B cell (primary cell): ENCODE data around the gene BTF3L4. TPM values are rescaled to one million over a fixed set of nuclear protein-coding genes. Genes with fewer than 3 reads are reported as not detected.

Source experiments
- ATAC-seq: fragments of 200-7000 bp; cut with Tn5 transposase; one replicate; pipeline ENCODE4 v1.10.0; 2021; ENCODE audit warnings: low read depth, mild to moderate bottlenecking, moderate number of reproducible peaks, moderate library complexity
- CTCF ChIA-PET: fragments of 350-600 bp; sonication (Branson Sonifier 250); formaldehyde crosslinking; loops from one replicate; lab custom pipeline; 2021; ENCODE audit warnings: antibody characterized with exemption, inconsistent platforms; lab: Charles Lee
- POLR2A ChIA-PET: fragments of 350-600 bp; sonication (Branson Sonifier 250); formaldehyde crosslinking; loops from one replicate; lab custom pipeline; 2021; ENCODE audit warnings: antibody characterized with exemption; lab: Charles Lee
- DNase-seq: peaks from one replicate; pipeline ENCODE4 v3.0.0; 2013
- H2AFZ ChIP-seq: 2 replicates; pipeline ENCODE4 v1.6.1; 2012; ENCODE audit warnings: mild to moderate bottlenecking, low read depth, low read length; ENCODE audit not compliant: insufficient read depth, poor library complexity, severe bottlenecking
- H3K27ac ChIP-seq, 2 donors: 1 replicate in 1 of 2; 2 replicates in 1 of 2; pipeline ENCODE4 v1.5.1; 2012 to 2013; ENCODE audit warnings: low read length in 2 of 2, mild to moderate bottlenecking in 2 of 2, moderate library complexity in 1 of 2
- H3K27me3 ChIP-seq, 4 experiments: fragments of 200-600 bp in 1 of 4; sonication (generic) in 1 of 4; replicated peaks in 1 of 4; 1 replicate in 2 of 4; 2 replicates in 2 of 4; pipeline versions ENCODE4 v1.6.1 to v1.7.0; 2013 to 2016; ENCODE audit warnings: low read length in 3 of 4, mild to moderate bottlenecking in 2 of 4, mixed read lengths in 1 of 4, moderate library complexity in 1 of 4; ENCODE audit not compliant: insufficient read depth in 4 of 4, control insufficient read depth in 3 of 4; ENCODE audit errors: control extremely low read depth in 1 of 4
- H3K36me3 ChIP-seq, 2 experiments: replicated peaks in 1 of 2; 1 replicate in 1 of 2; 2 replicates in 1 of 2; pipeline versions ENCODE4 v1.6.1 to v1.7.1; 2013; ENCODE audit warnings: low read length in 1 of 2; ENCODE audit not compliant: insufficient read depth in 2 of 2, control insufficient read depth in 1 of 2; ENCODE audit errors: control extremely low read depth in 1 of 2, extremely low read depth in 1 of 2
- H3K4me1 ChIP-seq, 2 donors: fragments of 200-600 bp in 1 of 2; sonication (generic) in 1 of 2; 1 replicate in 1 of 2; 2 replicates in 1 of 2; pipeline versions ENCODE4 v1.5.1 to v1.6.1; 2013 to 2017; ENCODE audit warnings: low read length in 2 of 2; ENCODE audit not compliant: control insufficient read depth in 2 of 2, insufficient read depth in 2 of 2
- H3K4me2 ChIP-seq: replicated peaks from 2 replicates; pipeline ENCODE3; 2012; ENCODE audit warnings: mild to moderate bottlenecking, low read depth, low read length; ENCODE audit not compliant: poor library complexity, severe bottlenecking
- H3K4me3 ChIP-seq, 5 experiments: fragments of 200-600 bp in 1 of 5; sonication (generic) in 1 of 5; 1 replicate in 3 of 5; 2 replicates in 2 of 5; pipeline versions ENCODE4 v1.5.1 to v1.7.0; 2011 to 2016; ENCODE audit warnings: low read length in 4 of 5, mild to moderate bottlenecking in 4 of 5, low read depth in 2 of 5, control low read depth in 1 of 5, moderate library complexity in 1 of 5; ENCODE audit not compliant: insufficient read depth in 1 of 5; ENCODE audit errors: control extremely low read depth in 1 of 5, extremely low read depth in 1 of 5
- H3K79me2 ChIP-seq: fragments of 200-600 bp; sonication (generic); one replicate; pipeline ENCODE4 v1.6.0; 2016; ENCODE audit warnings: low read length; ENCODE audit not compliant: control insufficient read depth, insufficient read depth
- H3K9ac ChIP-seq: fragments of 200-600 bp; sonication (generic); 2 replicates; pipeline ENCODE4 v1.6.1; 2017; ENCODE audit warnings: mild to moderate bottlenecking, low read length, moderate library complexity
- H3K9me3 ChIP-seq, 3 donors: one replicate each; pipeline versions ENCODE4 v1.6.1 to v1.7.1; 2013; ENCODE audit warnings: low read length in 2 of 3; ENCODE audit not compliant: control insufficient read depth in 2 of 3, insufficient read depth in 1 of 3; ENCODE audit errors: control extremely low read depth in 1 of 3
- H4K20me1 ChIP-seq: 2 replicates; pipeline ENCODE4 v1.6.0; 2012; ENCODE audit warnings: mild to moderate bottlenecking, low read length; ENCODE audit not compliant: insufficient read depth, control insufficient read depth, poor library complexity, severe bottlenecking
- H3K27ac Mint-ChIP-seq: one replicate; pipeline ENCODE4 v1.8.0; 2021; ENCODE audit warnings: mixed read lengths
- H3K27me3 Mint-ChIP-seq: one replicate; pipeline ENCODE4 v1.8.0; 2021; ENCODE audit warnings: mixed read lengths
- H3K4me1 Mint-ChIP-seq: one replicate; pipeline ENCODE4 v1.8.0; 2021; ENCODE audit warnings: mixed read lengths
- H3K4me3 Mint-ChIP-seq: one replicate; pipeline ENCODE4 v1.8.0; 2021; ENCODE audit warnings: mixed read lengths
- H3K9me3 Mint-ChIP-seq: one replicate; pipeline ENCODE4 v1.8.0; 2022; ENCODE audit warnings: mixed read lengths; ENCODE audit not compliant: insufficient read depth
- CTCF ChIP-seq: fragments of 200-600 bp; IDR thresholded peaks from one replicate; pipeline ENCODE4 v1.8.0; 2022; ENCODE audit warnings: antibody characterized with exemption, mild to moderate bottlenecking
- EZH2 ChIP-seq: IDR thresholded peaks from 2 replicates; pipeline ENCODE4 v1.6.1; 2012; ENCODE audit warnings: borderline replicate concordance, low read depth, mild to moderate bottlenecking, moderate library complexity, low read length; ENCODE audit not compliant: insufficient read depth, poor library complexity, severe bottlenecking
- WGBS: methylation state at CpG from one replicate; pipeline ENCODE4 v1.1.5; 2013; ENCODE audit warnings: missing lambda C conversion rate; ENCODE audit not compliant: insufficient coverage; 5-methylcytosine and 5-hydroxymethylcytosine counted together
- intact Hi-C: fragments of 100-400 bp; cut with micrococcal nuclease; formaldehyde crosslinking; loops from one replicate; pipeline ENCODE4 v1.10.0; 2022
- polyA plus RNA-seq: library from polyadenylated mRNA; depleted of rRNA; stranded (reverse); fragments of >200 nt; gene quantifications from 2 replicates; pipeline ENCODE4 v1.2.3, GENCODE V29; 2012
- total RNA-seq, 2 donors: library from RNA; stranded (reverse); fragments of 120-200 nt in 1 of 2; gene quantifications; 1 replicate in 1 of 2; 2 replicates in 1 of 2; pipeline versions ENCODE4 v1.2.3 to v1.2.4, GENCODE V29; 2013 to 2022

Gene BTF3L4
- total and polyA plus RNA-seq, 2 donors (not counting 1 experiment from before 2014, with no cell fraction given): 16.0 to 32.7 TPM

GRCh38 chr1:52139817-52140540 is 83.9 kb downstream of the BTF3L4 start:
- DNase-seq (no peak), ATAC-seq (peak; percentile 15)
- Mint-ChIP-seq H3K27ac (peak overlapping the region; percentile 1), H3K4me1 (peaks cover 27% of the 10 kb centered on the region), H3K4me3 (peak overlapping the region; percentile 7), H3K27me3 (peaks cover 36% of the 10 kb centered on the region), H3K9me3 (no peaks in the 10 kb centered on the region)
- H3K4me2 ChIP-seq: no peak overlapping the region
- H3K4me1 ChIP-seq: peaks cover 14 to 18% of the 10 kb centered on the region in 2 donors
- no peak overlapping the region for H3K27ac ChIP-seq
- peaks cover 0 to 33% (median 24%) of the 10 kb centered on the region in 4 experiments for H3K27me3 ChIP-seq
- H3K4me3 ChIP-seq: no peak overlapping the region
- TF ChIP-seq EZH2 (no peak), CTCF (no peak)
- H2AFZ ChIP-seq: no peak overlapping the region
- no peaks in the 10 kb centered on the region for H4K20me1 ChIP-seq
- 52% methylated on average over 3 of the region's 5 CpGs for WGBS
- no peaks in the 10 kb centered on the region for H3K9me3 ChIP-seq
- ChIA-PET POLR2A (no interaction called here), CTCF (interaction anchor here (0.6 to 1.7 kb wide), 3 partner anchors 11 to 486 kb away, joined by 3 to 5 read pairs (median 4); no protein-coding TSS in a partner anchor)
- H3K9ac ChIP-seq: peak overlapping the region; percentile 8
- intact Hi-C loops: loop anchor here (2.0 to 10.0 kb wide), 4 partner anchors 83 to 785 kb away; partner anchors contain the start of genes BTF3L4, ECHDC2, SCP2 and TXNDC12
- no peaks in the 10 kb centered on the region for H3K36me3 ChIP-seq
- H3K79me2 ChIP-seq: no peaks in the 10 kb centered on the region

Other genes with a start within 250 kb of the BTF3L4 start
- gene NRDC, start 177.6 kb upstream of the BTF3L4 start, total RNA-seq: 154 and 167 TPM in 2 replicates
- 55.3 and 61.9 TPM in 2 replicates for gene NRDC, start 177.6 kb upstream of the BTF3L4 start, polyA plus RNA-seq
- 0.02 TPM in 2 replicates for gene RAB3B, start 65.6 kb upstream of the BTF3L4 start, total RNA-seq
- gene RAB3B, start 65.6 kb upstream of the BTF3L4 start, polyA plus RNA-seq: not detected in 2 replicates
- gene KTI12, start 22.5 kb upstream of the BTF3L4 start, total RNA-seq: 14.7 and 16.1 TPM in 2 replicates
- 13.9 and 22.5 TPM in 2 replicates for gene KTI12, start 22.5 kb upstream of the BTF3L4 start, polyA plus RNA-seq
- 38.7 and 38.9 TPM in 2 replicates for gene TXNDC12, start 1.1 kb upstream of the BTF3L4 start, total RNA-seq
- gene TXNDC12, start 1.1 kb upstream of the BTF3L4 start, polyA plus RNA-seq: 12.6 and 17.5 TPM in 2 replicates
- 3.3 and 3.4 TPM in 2 replicates for gene ZFYVE9, start 85.8 kb downstream of the BTF3L4 start, total RNA-seq
- 0.16 TPM in 2 replicates for gene ZFYVE9, start 85.8 kb downstream of the BTF3L4 start, polyA plus RNA-seq